Nephron (organoid): ENCODE measurements around the gene TNK2.

Source experiments
- H3K27ac Mint-ChIP-seq, 3 experiments: 2 replicates each; pipeline ENCODE4 v1.8.0; 2020; ENCODE audit warnings: mixed read lengths in 3 of 3, mild to moderate bottlenecking in 2 of 3, moderate library complexity in 1 of 3
- H3K27me3 Mint-ChIP-seq: 2 replicates; pipeline ENCODE4 v1.8.0; 2021; ENCODE audit warnings: low read depth, mild to moderate bottlenecking, moderate library complexity, mixed read lengths
- H3K36me3 Mint-ChIP-seq: 2 replicates; pipeline ENCODE4 v1.8.0; 2020; ENCODE audit warnings: low read depth, mixed read lengths
- H3K4me1 Mint-ChIP-seq: 2 replicates; pipeline ENCODE4 v1.8.0; 2020; ENCODE audit warnings: mixed read lengths
- H3K4me3 Mint-ChIP-seq, 3 experiments: 2 replicates each; pipeline ENCODE4 v1.8.0; 2020; ENCODE audit warnings: mild to moderate bottlenecking in 3 of 3, mixed read lengths in 3 of 3, moderate library complexity in 2 of 3
- H3K9me3 Mint-ChIP-seq: 2 replicates; pipeline ENCODE4 v1.8.0; 2020; ENCODE audit warnings: mixed read lengths
- CTCF ChIP-seq, 3 experiments: fragments of 200-600 bp; sonication (generic); IDR thresholded peaks; one replicate each; pipeline ENCODE4 v1.5.0; 2021; ENCODE audit warnings: antibody characterized with exemption in 3 of 3; ENCODE audit not compliant: unreplicated experiment in 3 of 3

The TNK2 gene

GRCh38 chr3:195892105-195893043 is 16.0 kb downstream of the TNK2 start:
- Mint-ChIP-seq H3K4me1 (peaks cover 74% of the 10 kb centered on the region), H3K36me3 (peaks cover 3% of the 10 kb centered on the region), H3K4me3 (peak overlapping the region; percentile 80 to 87 (median 87)), H3K27me3 (peaks cover 6% of the 10 kb centered on the region), H3K27ac (peak overlapping the region; percentile 69 to 80 (median 80)), H3K9me3 (no peaks in the 10 kb centered on the region)
- no peak for TF ChIP-seq CTCF (IDR thresholded peaks at IDR 0.05; ENCODE audit: unreplicated experiment in 3 of 3)

DNA sequence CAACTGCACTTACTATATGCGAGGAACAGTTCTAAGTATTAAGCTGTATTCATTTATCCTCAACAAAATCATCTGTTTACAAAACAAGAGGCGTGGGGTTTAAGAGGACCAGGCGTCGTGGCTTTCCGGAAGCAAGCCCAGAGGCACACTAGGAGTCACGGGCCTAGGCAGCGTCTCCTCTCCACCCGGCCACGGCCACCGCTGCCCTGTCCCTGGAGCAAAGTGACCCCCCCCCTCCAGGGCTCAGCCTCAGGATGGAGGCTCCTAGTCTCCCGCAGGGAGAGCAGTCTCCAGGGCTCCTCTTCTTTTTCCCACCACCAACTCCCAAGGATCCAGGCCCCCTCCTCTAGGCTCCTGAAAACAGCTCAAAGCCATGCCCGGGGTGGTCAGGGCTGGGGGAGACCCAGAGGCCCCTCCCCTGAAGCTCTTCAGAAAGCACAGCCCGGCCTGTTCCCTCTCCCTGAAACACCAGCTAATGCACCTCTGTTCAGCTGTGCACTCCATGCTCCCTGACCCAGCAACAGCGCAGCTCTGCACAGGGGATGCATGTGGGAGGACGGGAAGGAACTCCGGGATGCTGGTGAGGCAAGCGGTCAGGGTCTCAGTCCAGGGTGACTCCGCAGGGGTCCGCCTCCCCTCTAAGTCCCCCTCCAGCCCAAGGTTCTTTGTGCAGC is 16.8 kb downstream of the TNK2 start:
- TF ChIP-seq CTCF (IDR thresholded peaks at IDR 0.05; ENCODE audit: unreplicated experiment in 3 of 3), result no peak
- H3K36me3 Mint-ChIP-seq, result peaks cover 3% of the 10 kb centered on the region
- H3K4me3 Mint-ChIP-seq, result peak overlapping the region; percentile 76 to 87 (median 80)
- peak overlapping the region; percentile 69 to 80 (median 73) for H3K27ac Mint-ChIP-seq
- no peaks in the 10 kb centered on the region for H3K9me3 Mint-ChIP-seq
- H3K27me3 Mint-ChIP-seq, result peaks cover 6% of the 10 kb centered on the region
- H3K4me1 Mint-ChIP-seq, result peaks cover 73% of the 10 kb centered on the region

GRCh38 chr3:195889870-195890295 is 18.5 kb downstream of the TNK2 start:
- peaks cover 81% of the 10 kb centered on the region for H3K4me1 Mint-ChIP-seq
- H3K27ac Mint-ChIP-seq, result peak overlapping the region in 2 of 3 experiments; percentile 20 to 68
- no peaks in the 10 kb centered on the region for H3K9me3 Mint-ChIP-seq
- no peak for TF ChIP-seq CTCF (IDR thresholded peaks at IDR 0.05; ENCODE audit: unreplicated experiment in 3 of 3)
- H3K36me3 Mint-ChIP-seq, result peaks cover 7% of the 10 kb centered on the region
- H3K27me3 Mint-ChIP-seq, result peaks cover 9% of the 10 kb centered on the region
- H3K4me3 Mint-ChIP-seq, result peak overlapping the region; percentile 17 to 83 (median 66)

DNA sequence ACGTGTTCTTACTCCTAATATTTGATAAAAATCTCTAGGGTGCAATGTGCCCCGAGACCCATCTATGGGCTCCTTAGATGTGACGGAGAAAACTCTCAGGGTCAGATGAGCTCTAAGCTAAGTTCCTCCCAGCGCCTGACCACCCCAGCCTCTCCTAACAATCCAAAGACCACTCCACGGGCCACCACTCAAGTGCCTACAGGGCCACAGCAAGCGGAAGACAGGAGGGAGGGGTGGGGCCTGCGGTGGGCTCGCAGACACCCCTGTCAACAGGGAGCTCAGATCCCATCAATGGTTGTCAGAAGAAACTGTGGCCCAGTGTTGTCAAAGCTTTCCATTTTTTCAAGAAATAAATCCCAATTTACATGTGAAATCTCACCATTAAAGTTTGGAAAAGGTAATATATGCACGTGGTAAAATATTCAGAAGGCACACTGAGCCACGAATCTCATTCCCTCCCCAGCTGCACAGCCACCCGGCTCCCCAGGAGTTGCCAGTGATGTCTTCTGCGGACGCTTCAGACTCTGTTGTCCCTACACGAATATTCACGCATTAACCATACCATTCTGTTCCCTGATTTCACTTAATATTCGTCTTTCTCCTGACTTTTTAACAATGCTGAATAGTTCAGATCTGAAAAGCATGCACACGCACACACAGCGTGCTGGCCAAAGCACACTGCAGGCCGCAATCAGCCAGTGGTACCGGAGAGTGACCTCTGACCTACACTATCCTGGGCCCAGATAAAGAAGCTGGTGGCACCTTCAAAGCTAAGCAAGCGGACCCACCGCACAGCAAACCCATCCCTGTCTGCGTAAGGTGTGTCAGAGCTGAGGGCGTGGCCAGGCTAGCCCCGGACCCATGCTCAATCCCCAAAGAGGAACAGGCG is 19.1 kb downstream of the TNK2 start:
- Mint-ChIP-seq H3K4me1 (peaks cover 75% of the 10 kb centered on the region), H3K27me3 (peaks cover 3% of the 10 kb centered on the region), H3K27ac (peak overlapping the region in 2 of 3 experiments; percentile 20 to 68), H3K4me3 (peak overlapping the region; percentile 17 to 83 (median 66)), H3K36me3 (peaks cover 7% of the 10 kb centered on the region), H3K9me3 (no peaks in the 10 kb centered on the region)
- TF ChIP-seq CTCF (IDR thresholded peaks at IDR 0.05; ENCODE audit: unreplicated experiment in 3 of 3), result no peak

GRCh38 chr3:195888311-195888761 is 20.0 kb downstream of the TNK2 start:
- Mint-ChIP-seq H3K4me3 (peak overlapping the region in 1 of 3 experiments; percentile 59), H3K4me1 (peaks cover 70% of the 10 kb centered on the region), H3K27ac (peak overlapping the region in 1 of 3 experiments; percentile 20), H3K36me3 (peaks cover 12% of the 10 kb centered on the region), H3K27me3 (peaks cover 3% of the 10 kb centered on the region), H3K9me3 (no peaks in the 10 kb centered on the region)
- TF ChIP-seq CTCF (IDR thresholded peaks at IDR 0.05; ENCODE audit: unreplicated experiment in 3 of 3), result no peak
